NK-92 (cell line): ENCODE measurements around the gene TBC1D24.

Source experiments
- DNase-seq: peaks from one replicate; lab custom pipeline; 2025; ENCODE audit not compliant: unreplicated experiment; lab: John Stamatoyannopoulos, UW

Gene TBC1D24

GRCh38 chr16:2450535-2450934 lies 24.4 kb upstream of the TBC1D24 start:
- DNase-seq: no peak

- no peak for DNase-seq
Observed at GRCh38 chr16:2450975-2451381, 23.9 kb upstream of the TBC1D24 start.

- DNase-seq: no peak
Observed at GRCh38 chr16:2451851-2452320, 23.0 kb upstream of the TBC1D24 start.

- DNase-seq: no peak
Observed at GRCh38 chr16:2452650-2453049, 22.3 kb upstream of the TBC1D24 start.

GRCh38 chr16:2455081-2455845 lies 19.7 kb upstream of the TBC1D24 start:
- DNase-seq: no peak

- no peak for DNase-seq
Observed at GRCh38 chr16:2456551-2457153, 18.3 kb upstream of the TBC1D24 start.

GRCh38 chr16:2457267-2457666 lies 17.7 kb upstream of the TBC1D24 start:
- DNase-seq: no peak

- no peak for DNase-seq
Observed at GRCh38 chr16:2457946-2458345, 17.0 kb upstream of the TBC1D24 start.

GRCh38 chr16:2458887-2459646 lies 15.9 kb upstream of the TBC1D24 start:
- DNase-seq: no peak

GRCh38 chr16:2459647-2460390 lies 15.1 kb upstream of the TBC1D24 start, which contains the start of gene TEDC2:
TSS of gene TEDC2 (plus strand) at chr16:2460109. CDS start at chr16:2460145, 36 bp downstream.
- peak; percentile 84 for DNase-seq

- DNase-seq: no peak
Observed at GRCh38 chr16:2460391-2460713, 14.6 kb upstream of the TBC1D24 start.

GRCh38 chr16:2460916-2461315 lies 14.0 kb upstream of the TBC1D24 start:
- no peak for DNase-seq

- no peak for DNase-seq
Observed at GRCh38 chr16:2462031-2462866, 12.7 kb upstream of the TBC1D24 start.

GRCh38 chr16:2464333-2464732 lies 10.6 kb upstream of the TBC1D24 start:
- no peak for DNase-seq

GRCh38 chr16:2465653-2466415 lies 9.1 kb upstream of the TBC1D24 start:
- DNase-seq: no peak

GRCh38 chr16:2466667-2467527 lies 8.0 kb upstream of the TBC1D24 start:
- no peak for DNase-seq

- no peak for DNase-seq
Observed at GRCh38 chr16:2467528-2468232, 7.2 kb upstream of the TBC1D24 start.

GRCh38 chr16:2468233-2468724 lies 6.6 kb upstream of the TBC1D24 start:
- no peak for DNase-seq
